Common myeloid progenitor, CD34-positive (primary cell): ENCODE measurements around the gene DHX29.

ENCODE experiments used
- CTCF ChIA-PET: fragments of 350-600 bp; sonication (Branson Sonifier 250); formaldehyde crosslinking; loops from one replicate; lab custom pipeline; 2021; ENCODE audit warnings: antibody characterized with exemption; lab: Charles Lee
- POLR2A ChIA-PET: fragments of 350-600 bp; sonication (Branson Sonifier 250); formaldehyde crosslinking; loops from one replicate; lab custom pipeline; 2021; ENCODE audit warnings: antibody characterized with exemption; lab: Charles Lee
- DNase-seq, 3 donors: peaks; one replicate each; pipeline versions ENCODE4 v3.0.0 to v3.0.0-alpha.2; 2013
- H3K27ac ChIP-seq, 2 experiments: 1 replicate in 1 of 2; 2 replicates in 1 of 2; pipeline ENCODE4 v1.7.0; 2013; ENCODE audit warnings: inconsistent platforms in 2 of 2, low read length in 2 of 2, mild to moderate bottlenecking in 2 of 2, low read depth in 1 of 2, moderate library complexity in 1 of 2; ENCODE audit not compliant: severe bottlenecking in 2 of 2, insufficient read depth in 1 of 2, poor library complexity in 1 of 2
- H3K27me3 ChIP-seq, 5 experiments: replicated peaks in 2 of 5; 1 replicate in 3 of 5; 2 replicates in 2 of 5; pipeline versions ENCODE4 v1.6.1 to v1.7.0; 2013; ENCODE audit warnings: low read length in 4 of 5, mild to moderate bottlenecking in 2 of 5, moderate library complexity in 2 of 5, inconsistent platforms in 1 of 5; ENCODE audit not compliant: insufficient read depth in 5 of 5, control insufficient read depth in 4 of 5
- H3K36me3 ChIP-seq, 4 experiments: 1 replicate in 2 of 4; 2 replicates in 2 of 4; pipeline versions ENCODE4 v1.6.1 to v1.7.0; 2013; ENCODE audit warnings: low read length in 3 of 4, control low read depth in 1 of 4, mild to moderate bottlenecking in 1 of 4; ENCODE audit not compliant: control insufficient read depth in 4 of 4, insufficient read depth in 4 of 4
- H3K4me1 ChIP-seq, 4 experiments: 1 replicate in 3 of 4; 2 replicates in 1 of 4; pipeline versions ENCODE4 v1.6.1 to v1.7.1; 2013; ENCODE audit warnings: low read length in 3 of 4, mild to moderate bottlenecking in 3 of 4, control low read depth in 1 of 4, inconsistent platforms in 1 of 4, moderate library complexity in 1 of 4; ENCODE audit not compliant: control insufficient read depth in 4 of 4, insufficient read depth in 4 of 4; ENCODE audit errors: control extremely low read depth in 1 of 4
- H3K4me3 ChIP-seq, 7 experiments: 1 replicate in 4 of 7; 2 replicates in 3 of 7; pipeline versions ENCODE4 v1.5.1 to v1.7.0; 2013; ENCODE audit warnings: mild to moderate bottlenecking in 7 of 7, low read length in 6 of 7, moderate library complexity in 6 of 7, inconsistent platforms in 2 of 7, low read depth in 2 of 7, control low read depth in 1 of 7; ENCODE audit not compliant: insufficient read depth in 4 of 7, control insufficient read depth in 1 of 7; ENCODE audit errors: extremely low read depth in 1 of 7
- H3K9me3 ChIP-seq, 5 experiments: 1 replicate in 4 of 5; 2 replicates in 1 of 5; pipeline versions ENCODE4 v1.6.1 to v1.7.1; 2013; ENCODE audit warnings: low read length in 4 of 5, mild to moderate bottlenecking in 2 of 5, inconsistent platforms in 1 of 5, low read depth in 1 of 5, moderate library complexity in 1 of 5; ENCODE audit not compliant: control insufficient read depth in 4 of 5, insufficient read depth in 2 of 5; ENCODE audit errors: control extremely low read depth in 1 of 5
- WGBS: methylation state at CpG from one replicate; pipeline ENCODE4 v1.1.5; 2013; ENCODE audit not compliant: insufficient coverage; 5-methylcytosine and 5-hydroxymethylcytosine counted together

Gene DHX29

GRCh38 chr5:55230086-55230629 lies 77.3 kb downstream of the DHX29 start:
- peaks cover 3 to 57% (median 51%) of the 10 kb centered on the region in 4 experiments for H3K4me1 ChIP-seq
- CTCF ChIA-PET = interaction anchor here (0.8 kb wide), 1 partner anchor 53 kb away, joined by 5 read pairs; no protein-coding TSS in a partner anchor

GRCh38 chr5:55227664-55228430 lies 79.6 kb downstream of the DHX29 start:
- Histone ChIP-seq H3K36me3 (no peaks in the 10 kb centered on the region), H3K4me1 (peaks cover 3 to 50% (median 42%) of the 10 kb centered on the region in 4 experiments), H3K27me3 (peaks cover 56 to 99% (median 72%) of the 10 kb centered on the region in 5 experiments), H3K9me3 (peaks cover 0 to 1% (median 0%) of the 10 kb centered on the region in 5 experiments), H3K4me3 (peak overlapping the region in 6 of 7 experiments; percentile 16 to 66 (median 34)), H3K27ac (no peak overlapping the region)
- WGBS = 6% methylated on average over 23 of the region's 30 CpGs
- POLR2A ChIA-PET = no interaction called here
- DNase-seq = no peak
- CTCF ChIA-PET = interaction anchor here (0.8 to 1.7 kb wide), 4 partner anchors 19 to 57 kb away, joined by 3 to 5 read pairs (median 3); no protein-coding TSS in a partner anchor

More at GRCh38 chr5:55230086-55230629, 77.3 kb downstream of the DHX29 start:
- Histone ChIP-seq H3K27ac (no peak overlapping the region), H3K27me3 (peaks cover 45 to 99% (median 70%) of the 10 kb centered on the region in 5 experiments), H3K9me3 (peaks cover 0 to 1% (median 0%) of the 10 kb centered on the region in 5 experiments), H3K4me3 (no peak overlapping the region), H3K36me3 (no peaks in the 10 kb centered on the region)
- POLR2A ChIA-PET = no interaction called here
- DNase-seq = no peak
- 28% methylated on average over 7 of the region's 8 CpGs for WGBS

- Histone ChIP-seq H3K9me3 (peaks cover 0 to 5% (median 0%) of the 10 kb centered on the region in 5 experiments), H3K4me3 (peak within 1 kb of the TSS; percentile 16 to 66 (median 42)), H3K4me1 (peaks cover 3 to 45% (median 35%) of the 10 kb centered on the region in 4 experiments), H3K36me3 (no peaks in the 10 kb centered on the region), H3K27me3 (peaks cover 62 to 99% (median 72%) of the 10 kb centered on the region in 5 experiments), H3K27ac (no peak within 1 kb of the TSS)
- under 1% methylated on average over 19 of the region's 80 CpGs for WGBS
- CTCF ChIA-PET = interaction anchor here (1.1 to 3.8 kb wide), 6 partner anchors 9 to 67 kb away, joined by 3 to 17 read pairs (median 3); partner anchors contain the start of gene GPX8
- POLR2A ChIA-PET = no interaction called here
- peak in 2 of 3 donors; percentile 61 to 72 for DNase-seq
Observed at GRCh38 chr5:55226934-55227663, 80.4 kb downstream of the DHX29 start, which contains the start of gene MCIDAS. TSS of gene MCIDAS (minus strand) at chr5:55227315. CDS start at chr5:55227138, 177 bp downstream.

DNA sequence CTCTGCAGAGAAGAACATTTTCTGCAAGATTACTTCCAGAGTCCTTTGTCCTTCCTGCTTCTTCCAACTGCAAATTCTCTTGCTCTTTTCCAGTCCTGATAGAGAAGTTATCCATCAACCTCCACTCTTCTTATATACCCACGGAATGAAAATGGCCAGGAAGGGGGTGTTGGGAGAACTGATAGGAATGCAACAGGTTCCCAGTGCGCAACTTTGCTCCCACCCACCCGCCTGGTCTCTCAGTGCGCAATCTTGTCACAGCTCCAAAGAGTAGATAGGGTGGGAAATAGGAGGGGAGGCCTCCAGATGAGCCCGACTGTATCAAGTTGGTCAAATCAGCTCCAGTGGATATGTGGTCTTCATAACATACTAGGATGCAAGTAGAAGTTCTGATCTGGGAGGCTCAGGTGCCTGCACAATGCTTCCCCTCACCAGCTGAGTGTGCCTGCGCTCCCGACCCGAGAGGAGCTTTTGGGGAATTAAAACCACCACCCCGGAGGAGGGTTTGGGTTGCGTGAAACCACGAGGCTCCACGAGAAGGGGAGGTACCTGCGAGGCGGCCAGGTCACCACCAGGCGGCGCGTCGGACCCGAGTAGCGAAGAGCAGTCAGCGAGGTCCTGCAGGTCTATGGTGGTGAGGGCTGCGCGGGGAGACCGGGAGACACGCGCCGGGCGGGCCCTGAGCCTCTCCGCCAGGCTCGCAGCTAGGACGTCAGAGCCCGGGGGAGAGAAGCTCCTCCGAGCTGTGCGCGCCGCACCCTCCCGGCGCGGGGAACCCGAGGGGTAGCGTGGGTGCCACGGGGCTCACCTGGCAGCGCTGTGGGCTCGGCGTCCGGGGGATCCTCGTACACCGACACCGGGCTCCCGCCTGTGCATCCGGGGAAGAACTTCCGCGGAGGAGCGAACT lies 81.2 kb downstream of the DHX29 start:
- 2% methylated on average over 47 of the region's 54 CpGs for WGBS
- Histone ChIP-seq H3K4me1 (peaks cover 3 to 37% (median 28%) of the 10 kb centered on the region in 4 experiments), H3K4me3 (peak overlapping the region in 6 of 7 experiments; percentile 17 to 62 (median 46)), H3K36me3 (no peaks in the 10 kb centered on the region), H3K27me3 (peaks cover 62 to 99% (median 71%) of the 10 kb centered on the region in 5 experiments), H3K9me3 (peaks cover 0 to 6% (median 0%) of the 10 kb centered on the region in 5 experiments), H3K27ac (no peak overlapping the region)
- ChIA-PET POLR2A (interaction anchor here (0.6 kb wide), 1 partner anchor 800 kb away, joined by 4 read pairs; no protein-coding TSS in a partner anchor), CTCF (interaction anchor here (0.5 to 3.8 kb wide), 9 partner anchors 10 to 98 kb away, joined by 3 to 17 read pairs (median 3); partner anchors contain the start of genes CDC20B and GPX8)
- DNase-seq = peak; percentile 56 to 69 (median 64)

- ChIA-PET POLR2A (interaction anchor here (0.6 kb wide), 1 partner anchor 177 kb away, joined by 3 read pairs; no protein-coding TSS in a partner anchor), CTCF (interaction anchor here (1.1 to 3.8 kb wide), 4 partner anchors 11 to 53 kb away, joined by 3 to 17 read pairs (median 5); partner anchors contain the start of gene CDC20B)
- no peak overlapping the region for H3K27ac ChIP-seq
- peaks cover 0 to 7% (median 0%) of the 10 kb centered on the region in 5 experiments for H3K9me3 ChIP-seq
- DNase-seq = no peak
- H3K4me1 ChIP-seq = peaks cover 0 to 39% (median 29%) of the 10 kb centered on the region in 4 experiments
- peaks cover 59 to 99% (median 69%) of the 10 kb centered on the region in 5 experiments for H3K27me3 ChIP-seq
- no peaks in the 10 kb centered on the region for H3K36me3 ChIP-seq
- no peak overlapping the region for H3K4me3 ChIP-seq
Observed at GRCh38 chr5:55225346-55225745, 82.1 kb downstream of the DHX29 start.
